H9 (cell line): ENCODE data around the gene PIK3CD. TPM values are rescaled to one million over a fixed set of nuclear protein-coding genes. Genes with fewer than 3 reads are reported as not detected.

Experiments
- DNase-seq: peaks from one replicate; pipeline ENCODE4 v3.0.0-alpha.2; 2017
- H2AFZ ChIP-seq: one replicate; pipeline ENCODE4 v1.6.1; 2013; ENCODE audit warnings: mild to moderate bottlenecking, low read length, control low read depth, moderate library complexity
- H2AK5ac ChIP-seq: 2 replicates; pipeline ENCODE4 v1.6.1; 2013; ENCODE audit warnings: low read length, control low read depth, mixed read lengths; ENCODE audit not compliant: insufficient read length
- H2BK120ac ChIP-seq: one replicate; pipeline ENCODE4 v1.6.1; 2013; ENCODE audit warnings: low read depth, mild to moderate bottlenecking, low read length, control low read depth, inconsistent platforms; ENCODE audit not compliant: poor library complexity, severe bottlenecking
- H2BK12ac ChIP-seq: 2 replicates; pipeline ENCODE4 v1.6.1; 2013; ENCODE audit warnings: low read length, control low read depth, mixed read lengths, low read depth; ENCODE audit not compliant: insufficient read length
- H2BK15ac ChIP-seq: 2 replicates; pipeline ENCODE4 v1.6.1; 2013; ENCODE audit warnings: low read depth, low read length, control low read depth
- H2BK20ac ChIP-seq: one replicate; pipeline ENCODE4 v1.6.1; 2013; ENCODE audit warnings: low read depth, mild to moderate bottlenecking, low read length, control low read depth, inconsistent platforms; ENCODE audit not compliant: poor library complexity, severe bottlenecking
- H2BK5ac ChIP-seq: 2 replicates; pipeline ENCODE4 v1.6.1; 2013; ENCODE audit warnings: low read length, control low read depth, mixed read lengths; ENCODE audit not compliant: insufficient read length
- H3K14ac ChIP-seq: 2 replicates; pipeline ENCODE4 v1.6.1; 2013; ENCODE audit warnings: low read length, control low read depth; ENCODE audit not compliant: insufficient read depth
- H3K18ac ChIP-seq: 2 replicates; pipeline ENCODE4 v1.6.1; 2013; ENCODE audit warnings: low read depth, mild to moderate bottlenecking, mixed read lengths, low read length, control low read depth; ENCODE audit not compliant: insufficient read length
- H3K23ac ChIP-seq: 2 replicates; pipeline ENCODE4 v1.6.1; 2013; ENCODE audit warnings: low read length, control low read depth, mixed read lengths, low read depth; ENCODE audit not compliant: insufficient read length
- H3K23me2 ChIP-seq: 2 replicates; pipeline ENCODE4 v1.6.1; 2013; ENCODE audit warnings: low read depth, mild to moderate bottlenecking, mixed read lengths, low read length, control low read depth; ENCODE audit not compliant: insufficient read length, poor library complexity, severe bottlenecking
- H3K27ac ChIP-seq: 2 replicates; pipeline ENCODE4 v1.5.1; 2013; ENCODE audit warnings: low read length, control low read depth, mixed read lengths, low read depth; ENCODE audit not compliant: insufficient read length
- H3K27me3 ChIP-seq: 2 replicates; pipeline ENCODE4 v1.6.1; 2013; ENCODE audit warnings: low read length, control low read depth, inconsistent platforms; ENCODE audit not compliant: insufficient read depth
- H3K4ac ChIP-seq: 2 replicates; pipeline ENCODE4 v1.6.1; 2013; ENCODE audit warnings: low read depth, mild to moderate bottlenecking, control low read depth, inconsistent platforms, low read length, moderate library complexity
- H3K4me1 ChIP-seq: 2 replicates; pipeline ENCODE4 v1.6.1; 2013; ENCODE audit warnings: low read length, control low read depth, inconsistent platforms; ENCODE audit not compliant: insufficient read depth
- H3K4me2 ChIP-seq: 2 replicates; pipeline ENCODE4 v1.6.1; 2013; ENCODE audit warnings: low read length, control low read depth, mixed read lengths; ENCODE audit not compliant: insufficient read length, insufficient read depth
- H3K56ac ChIP-seq: 2 replicates; pipeline ENCODE4 v1.6.1; 2013; ENCODE audit warnings: low read depth, mild to moderate bottlenecking, mixed read lengths, low read length, control low read depth; ENCODE audit not compliant: insufficient read length
- H3K79me1 ChIP-seq: 2 replicates; pipeline ENCODE4 v1.6.1; 2013; ENCODE audit warnings: low read depth, mild to moderate bottlenecking, moderate library complexity, low read length, control low read depth, inconsistent platforms; ENCODE audit not compliant: insufficient read depth, poor library complexity, severe bottlenecking
- H3K79me2 ChIP-seq: 2 replicates; pipeline ENCODE4 v1.6.1; 2013; ENCODE audit warnings: low read length, control low read depth, inconsistent platforms; ENCODE audit not compliant: insufficient read depth
- H3K9ac ChIP-seq: 2 replicates; pipeline ENCODE4 v1.6.1; 2013; ENCODE audit warnings: low read length, control low read depth, mixed read lengths; ENCODE audit not compliant: insufficient read length; ENCODE audit errors: extremely low read depth
- H3K9me3 ChIP-seq: one replicate; pipeline ENCODE4 v1.6.1; 2013; ENCODE audit warnings: low read depth, low read length, inconsistent platforms; ENCODE audit not compliant: control insufficient read depth
- H3T11ph ChIP-seq: one replicate; pipeline ENCODE4 v1.6.1; 2013; ENCODE audit warnings: mild to moderate bottlenecking, low read length, control low read depth, inconsistent platforms
- H4K20me1 ChIP-seq: one replicate; pipeline ENCODE4 v1.6.1; 2013; ENCODE audit not compliant: control insufficient read depth, insufficient read length, insufficient read depth
- H4K5ac ChIP-seq: 2 replicates; pipeline ENCODE4 v1.6.1; 2013; ENCODE audit warnings: low read depth, mild to moderate bottlenecking, mixed read lengths, low read length, control low read depth; ENCODE audit not compliant: insufficient read length
- H4K8ac ChIP-seq: replicated peaks from 2 replicates; pipeline ENCODE4 v1.6.1; 2013; ENCODE audit warnings: low read length, control low read depth, mixed read lengths, low read depth; ENCODE audit not compliant: insufficient read length
- H4K91ac ChIP-seq: 2 replicates; pipeline ENCODE4 v1.6.1; 2013; ENCODE audit warnings: low read depth, mild to moderate bottlenecking, moderate library complexity, mixed read lengths, low read length, control low read depth; ENCODE audit not compliant: insufficient read length
- H3K27ac Mint-ChIP-seq, 3 experiments: 2 replicates in 2 of 3; 3 replicates in 1 of 3; pipeline ENCODE4 v1.8.0; 2020 to 2021; ENCODE audit warnings: mixed read lengths in 3 of 3, mild to moderate bottlenecking in 1 of 3, moderate library complexity in 1 of 3
- H3K27me3 Mint-ChIP-seq: 2 replicates; pipeline ENCODE4 v1.8.0; 2021; ENCODE audit warnings: low read depth, mild to moderate bottlenecking, moderate library complexity, mixed read lengths
- H3K36me3 Mint-ChIP-seq, 3 experiments: 2 replicates in 2 of 3; 3 replicates in 1 of 3; pipeline ENCODE4 v1.8.0; 2020 to 2021; ENCODE audit warnings: low read depth in 3 of 3, mixed read lengths in 3 of 3; ENCODE audit not compliant: insufficient read depth in 1 of 3
- H3K4me1 Mint-ChIP-seq, 2 experiments: 2 replicates each; pipeline ENCODE4 v1.8.0; 2020; ENCODE audit warnings: mixed read lengths in 2 of 2
- H3K4me3 Mint-ChIP-seq, 2 experiments: 2 replicates in 1 of 2; 3 replicates in 1 of 2; pipeline ENCODE4 v1.8.0; 2020 to 2021; ENCODE audit warnings: mild to moderate bottlenecking in 2 of 2, mixed read lengths in 2 of 2, moderate library complexity in 1 of 2
- H3K9me3 Mint-ChIP-seq, 2 experiments: 2 replicates in 1 of 2; 3 replicates in 1 of 2; pipeline ENCODE4 v1.8.0; 2020; ENCODE audit warnings: mild to moderate bottlenecking in 2 of 2, mixed read lengths in 2 of 2, moderate library complexity in 1 of 2
- WGBS: extraction: QIAGEN DNeasy Blood & Tissue Kit; methylation state at CpG from one replicate; pipeline ENCODE4 v1.1.7; 2013; ENCODE audit warnings: missing lambda C conversion rate, low lambda C conversion rate, mixed read lengths; ENCODE audit not compliant: insufficient read length; ENCODE audit errors: extremely low coverage; 5-methylcytosine and 5-hydroxymethylcytosine counted together
- total RNA-seq: library from RNA; stranded (reverse); gene quantifications from 2 replicates; pipeline ENCODE4 v1.2.1, GENCODE V29; 2021
- TF ChIP-seq, protein P1 (sequence below): fragments of 200-600 bp; sonication (generic); conservative IDR thresholded peaks from 3 replicates; pipeline ENCODE4 v1.8.0; 2021; ENCODE audit warnings: antibody characterized with exemption, mild to moderate bottlenecking

PIK3CD gene
- total RNA-seq, 1 experiment from 2014 or later = 10.0 TPM

DNA sequence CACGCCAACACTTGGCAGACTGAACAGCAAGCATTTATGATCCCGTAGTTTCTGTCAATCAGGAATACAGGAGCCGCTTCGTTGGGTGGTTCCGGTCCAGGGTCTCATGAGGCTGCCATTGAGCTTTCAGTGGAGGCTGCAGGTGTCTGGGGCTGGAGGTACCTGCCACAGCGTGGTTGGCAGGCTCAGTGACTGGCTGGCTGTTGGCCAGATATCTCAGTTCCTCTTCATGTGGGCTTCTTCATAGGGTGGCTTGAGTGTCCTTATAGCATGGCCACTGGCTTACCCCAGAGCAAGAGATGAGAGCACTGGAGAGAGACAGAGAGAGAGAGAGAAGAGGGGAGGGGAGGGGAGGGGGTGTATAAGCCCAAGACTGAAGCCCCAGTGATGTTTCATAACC, 29.3 kb downstream of the PIK3CD start:
- Histone ChIP-seq H3K14ac (no peak overlapping the region), H2BK15ac (no peak overlapping the region), H3K9ac (no peak overlapping the region), H3K79me1 (no peaks in the 10 kb centered on the region), H3K27me3 (no peaks in the 10 kb centered on the region; the same call in 1 of the 2 replicates), H3K56ac (no peak overlapping the region), H3K4me1 (no peaks in the 10 kb centered on the region), H4K5ac (no peak overlapping the region), H3K4me2 (no peak overlapping the region), H4K8ac (no peak overlapping the region), H4K91ac (no peak overlapping the region), H3K18ac (no peak overlapping the region), H3K23me2 (no peaks in the 10 kb centered on the region), H2BK5ac (no peak overlapping the region), H3K79me2 (no peaks in the 10 kb centered on the region), H2BK120ac (no peak overlapping the region), H3K9me3 (no peaks in the 10 kb centered on the region), H2AFZ (no peak overlapping the region), H2BK20ac (no peak overlapping the region), H2BK12ac (no peak overlapping the region), H3K4ac (no peak overlapping the region), H3K23ac (no peak overlapping the region), H3K27ac (no peak overlapping the region), H4K20me1 (no peaks in the 10 kb centered on the region), H2AK5ac (no peak overlapping the region), H3T11ph (no peak overlapping the region)
- Mint-ChIP-seq H3K4me3 (no peak overlapping the region), H3K36me3 (peaks cover 0 to 6% (median 5%) of the 10 kb centered on the region in 3 experiments; a peak in 4 of 7 replicates), H3K9me3 (no peaks in the 10 kb centered on the region), H3K4me1 (peaks cover 1 to 9% of the 10 kb centered on the region in 2 experiments; a peak in 3 of 4 replicates), H3K27me3 (0 out of 2 replicates have a peak, but pooled peaks cover 1% of the 10 kb centered on the region), H3K27ac (no peak overlapping the region)
- TF ChIP-seq, protein P1, sequence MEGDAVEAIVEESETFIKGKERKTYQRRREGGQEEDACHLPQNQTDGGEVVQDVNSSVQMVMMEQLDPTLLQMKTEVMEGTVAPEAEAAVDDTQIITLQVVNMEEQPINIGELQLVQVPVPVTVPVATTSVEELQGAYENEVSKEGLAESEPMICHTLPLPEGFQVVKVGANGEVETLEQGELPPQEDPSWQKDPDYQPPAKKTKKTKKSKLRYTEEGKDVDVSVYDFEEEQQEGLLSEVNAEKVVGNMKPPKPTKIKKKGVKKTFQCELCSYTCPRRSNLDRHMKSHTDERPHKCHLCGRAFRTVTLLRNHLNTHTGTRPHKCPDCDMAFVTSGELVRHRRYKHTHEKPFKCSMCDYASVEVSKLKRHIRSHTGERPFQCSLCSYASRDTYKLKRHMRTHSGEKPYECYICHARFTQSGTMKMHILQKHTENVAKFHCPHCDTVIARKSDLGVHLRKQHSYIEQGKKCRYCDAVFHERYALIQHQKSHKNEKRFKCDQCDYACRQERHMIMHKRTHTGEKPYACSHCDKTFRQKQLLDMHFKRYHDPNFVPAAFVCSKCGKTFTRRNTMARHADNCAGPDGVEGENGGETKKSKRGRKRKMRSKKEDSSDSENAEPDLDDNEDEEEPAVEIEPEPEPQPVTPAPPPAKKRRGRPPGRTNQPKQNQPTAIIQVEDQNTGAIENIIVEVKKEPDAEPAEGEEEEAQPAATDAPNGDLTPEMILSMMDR = no peak
- no CpG with 5 or more reads among the region's 6 CpGs for WGBS
- no peak for DNase-seq
